DND-41 (cell line): ENCODE measurements around the gene CNTNAP5.
A peak's percentile ranks its signal among the peaks of the same experiment; 100 is the strongest.

Experiments used
- ATAC-seq: fragments of 200-7000 bp; cut with Tn5 transposase; 3 replicates; pipeline ENCODE4 v1.9.1; 2021; ENCODE audit warnings: low read depth; ENCODE audit not compliant: insufficient read depth
- DNase-seq: peaks from one replicate; pipeline ENCODE4 v3.0.0-alpha.2; 2020
- H2AFZ ChIP-seq: 2 replicates; pipeline ENCODE4 v1.6.0; 2012; ENCODE audit warnings: low read depth, low read length
- H3K27ac ChIP-seq: 2 replicates; pipeline ENCODE4 v1.5.1; 2012; ENCODE audit warnings: low read length, inconsistent platforms
- H3K27me3 ChIP-seq: fragments of 200-600 bp; sonication (generic); 2 replicates; pipeline ENCODE4 v1.6.0; 2012; ENCODE audit warnings: low read length, mild to moderate bottlenecking, inconsistent platforms; ENCODE audit not compliant: insufficient read depth, poor library complexity
- H3K36me3 ChIP-seq: 2 replicates; pipeline ENCODE4 v1.5.1; 2012; ENCODE audit warnings: low read length, inconsistent platforms; ENCODE audit not compliant: insufficient read depth
- H3K4me1 ChIP-seq: 2 replicates; pipeline ENCODE4 v1.5.1; 2012; ENCODE audit warnings: mild to moderate bottlenecking, low read length; ENCODE audit not compliant: insufficient read depth
- H3K4me2 ChIP-seq: 2 replicates; pipeline ENCODE4 v1.6.0; 2012; ENCODE audit warnings: mild to moderate bottlenecking, moderate library complexity, low read length, inconsistent platforms; ENCODE audit not compliant: insufficient read depth
- H3K4me3 ChIP-seq, 2 experiments: fragments of 200-600 bp in 1 of 2; shearing (Covaris generic) in 1 of 2; 2 replicates each; pipeline ENCODE4 v1.5.1; 2012 to 2016; ENCODE audit warnings: inconsistent platforms in 2 of 2, low read length in 2 of 2, mild to moderate bottlenecking in 2 of 2, low read depth in 1 of 2, moderate library complexity in 1 of 2
- H3K79me2 ChIP-seq: 2 replicates; pipeline ENCODE4 v1.6.0; 2012; ENCODE audit warnings: low read length, inconsistent platforms; ENCODE audit not compliant: insufficient read depth
- H3K9ac ChIP-seq: 2 replicates; pipeline ENCODE4 v1.6.0; 2012; ENCODE audit warnings: low read depth, mild to moderate bottlenecking, inconsistent platforms, low read length, moderate library complexity
- H3K9me3 ChIP-seq: 2 replicates; pipeline ENCODE4 v1.5.1; 2012; ENCODE audit warnings: low read length, moderate library complexity, mild to moderate bottlenecking, inconsistent platforms; ENCODE audit not compliant: insufficient read depth, severe bottlenecking
- H4K20me1 ChIP-seq: 2 replicates; pipeline ENCODE4 v1.6.0; 2012; ENCODE audit warnings: low read length; ENCODE audit not compliant: insufficient read depth
- EZH2 ChIP-seq: IDR thresholded peaks from 3 replicates; pipeline ENCODE4 v1.6.1; 2012; ENCODE audit warnings: borderline replicate concordance, low read depth, mild to moderate bottlenecking, moderate library complexity, low read length, inconsistent platforms; ENCODE audit not compliant: severe bottlenecking
- TF ChIP-seq, protein P1 (sequence below): IDR thresholded peaks from 2 replicates; pipeline ENCODE4 v1.5.1; 2012; ENCODE audit warnings: borderline replicate concordance, low read length, moderate library complexity, mild to moderate bottlenecking; ENCODE audit not compliant: poor library complexity, severe bottlenecking; ENCODE audit errors: extremely low read depth

CNTNAP5 gene

DNA sequence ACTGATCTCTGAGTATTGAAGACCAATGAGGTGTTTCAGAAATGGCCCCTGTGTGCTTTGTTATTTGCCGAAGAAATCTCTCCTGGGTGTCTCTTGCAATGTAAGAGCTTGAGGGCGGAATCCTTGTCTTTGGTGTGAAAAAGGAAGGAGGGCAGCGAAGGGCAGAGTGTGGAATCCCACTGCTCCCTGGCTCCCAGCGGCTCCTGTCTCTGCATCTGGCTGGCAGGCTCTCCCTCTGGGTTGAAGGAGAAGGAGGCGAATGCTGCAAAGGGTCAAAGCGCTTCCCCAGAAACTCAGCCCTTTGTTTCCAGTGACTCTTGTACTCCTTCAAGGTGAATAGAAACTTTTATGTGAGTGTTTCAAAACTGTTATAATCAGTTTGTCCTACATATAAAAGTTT is 457.5 kb downstream of the CNTNAP5 start:
- Histone ChIP-seq H3K27ac (no peak overlapping the region), H3K36me3 (no peaks in the 10 kb centered on the region), H3K9ac (no peak overlapping the region), H3K27me3 (no peaks in the 10 kb centered on the region), H4K20me1 (no peaks in the 10 kb centered on the region), H3K79me2 (no peaks in the 10 kb centered on the region), H3K4me2 (no peak overlapping the region), H3K9me3 (no peaks in the 10 kb centered on the region), H3K4me3 (no peak overlapping the region), H3K4me1 (no peaks in the 10 kb centered on the region), H2AFZ (no peak overlapping the region)
- DNase-seq: no peak
- no peak for ATAC-seq
- TF ChIP-seq, protein P1, sequence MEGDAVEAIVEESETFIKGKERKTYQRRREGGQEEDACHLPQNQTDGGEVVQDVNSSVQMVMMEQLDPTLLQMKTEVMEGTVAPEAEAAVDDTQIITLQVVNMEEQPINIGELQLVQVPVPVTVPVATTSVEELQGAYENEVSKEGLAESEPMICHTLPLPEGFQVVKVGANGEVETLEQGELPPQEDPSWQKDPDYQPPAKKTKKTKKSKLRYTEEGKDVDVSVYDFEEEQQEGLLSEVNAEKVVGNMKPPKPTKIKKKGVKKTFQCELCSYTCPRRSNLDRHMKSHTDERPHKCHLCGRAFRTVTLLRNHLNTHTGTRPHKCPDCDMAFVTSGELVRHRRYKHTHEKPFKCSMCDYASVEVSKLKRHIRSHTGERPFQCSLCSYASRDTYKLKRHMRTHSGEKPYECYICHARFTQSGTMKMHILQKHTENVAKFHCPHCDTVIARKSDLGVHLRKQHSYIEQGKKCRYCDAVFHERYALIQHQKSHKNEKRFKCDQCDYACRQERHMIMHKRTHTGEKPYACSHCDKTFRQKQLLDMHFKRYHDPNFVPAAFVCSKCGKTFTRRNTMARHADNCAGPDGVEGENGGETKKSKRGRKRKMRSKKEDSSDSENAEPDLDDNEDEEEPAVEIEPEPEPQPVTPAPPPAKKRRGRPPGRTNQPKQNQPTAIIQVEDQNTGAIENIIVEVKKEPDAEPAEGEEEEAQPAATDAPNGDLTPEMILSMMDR: no peak
- no peak for TF ChIP-seq EZH2

- Histone ChIP-seq H3K27ac (no peak overlapping the region), H3K27me3 (no peaks in the 10 kb centered on the region), H3K9ac (no peak overlapping the region), H3K9me3 (no peaks in the 10 kb centered on the region), H2AFZ (no peak overlapping the region), H3K4me2 (no peak overlapping the region), H3K4me1 (no peaks in the 10 kb centered on the region), H3K79me2 (no peaks in the 10 kb centered on the region), H4K20me1 (no peaks in the 10 kb centered on the region), H3K36me3 (no peaks in the 10 kb centered on the region), H3K4me3 (no peak overlapping the region)
- ATAC-seq: no peak
- no peak for TF ChIP-seq EZH2
- TF ChIP-seq, protein P1: peak; percentile 15
- DNase-seq: no peak
These were observed 460.6 kb downstream of the CNTNAP5 start for GRCh38 chr2:124485659-124486058.

DNA sequence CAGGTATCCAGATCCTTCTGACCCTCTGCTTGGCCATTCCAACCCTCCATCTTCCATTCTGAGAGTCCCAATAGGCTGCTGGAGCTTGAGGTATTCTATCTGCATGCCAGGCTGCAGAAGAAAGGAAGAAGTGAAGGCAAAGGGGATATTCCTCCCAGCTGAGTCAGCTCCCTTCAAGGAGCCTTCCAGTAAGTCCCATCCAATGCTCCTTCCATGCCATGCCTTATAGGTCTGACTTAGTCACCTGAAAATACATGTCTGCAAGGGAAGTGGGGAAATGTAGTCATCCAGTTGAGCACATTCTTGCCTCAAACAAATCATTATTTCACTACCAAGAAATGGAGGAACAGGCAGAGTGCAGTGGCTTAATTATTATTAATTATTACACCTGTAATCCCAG is 464.6 kb downstream of the CNTNAP5 start:
- TF ChIP-seq, protein P1: no peak
- TF ChIP-seq EZH2: no peak
- H3K36me3 ChIP-seq: no peaks in the 10 kb centered on the region
- no peaks in the 10 kb centered on the region for H3K4me1 ChIP-seq
- H3K9ac ChIP-seq: no peak overlapping the region
- no peak for DNase-seq
- H2AFZ ChIP-seq: no peak overlapping the region
- no peak for ATAC-seq
- no peak overlapping the region for H3K27ac ChIP-seq
- H3K27me3 ChIP-seq: no peaks in the 10 kb centered on the region
- no peaks in the 10 kb centered on the region for H4K20me1 ChIP-seq
- no peak overlapping the region for H3K4me3 ChIP-seq
- no peaks in the 10 kb centered on the region for H3K9me3 ChIP-seq
- H3K79me2 ChIP-seq: no peaks in the 10 kb centered on the region
- no peak overlapping the region for H3K4me2 ChIP-seq

- Histone ChIP-seq H4K20me1 (no peaks in the 10 kb centered on the region), H3K27me3 (no peaks in the 10 kb centered on the region), H3K27ac (no peak overlapping the region), H3K4me3 (no peak overlapping the region), H3K4me2 (no peak overlapping the region), H3K9me3 (no peaks in the 10 kb centered on the region), H3K9ac (no peak overlapping the region), H3K36me3 (no peaks in the 10 kb centered on the region), H2AFZ (no peak overlapping the region), H3K79me2 (no peaks in the 10 kb centered on the region), H3K4me1 (no peaks in the 10 kb centered on the region)
- TF ChIP-seq, protein P1: no peak
- no peak for TF ChIP-seq EZH2
- ATAC-seq (no peak), DNase-seq (no peak)
These were observed 476.6 kb downstream of the CNTNAP5 start for GRCh38 chr2:124501575-124502152.
